Stomach (tissue), 9 donors: ENCODE measurements around the gene CAPN8. TPM values are rescaled to one million over a fixed set of nuclear protein-coding genes. Genes with fewer than 3 reads are reported as not detected.

Experiments
- DNase-seq, 2 donors: peaks; one replicate each; pipeline versions ENCODE4 v3.0.0 to v3.0.0-alpha.2; 2013 to 2019
- H3K27ac ChIP-seq, 5 donors: fragments of 200-600 bp in 4 of 5; sonication (generic) in 4 of 5; one replicate each; pipeline ENCODE4 v1.5.1; 2013 to 2019; ENCODE audit warnings: mild to moderate bottlenecking in 1 of 5, moderate library complexity in 1 of 5
- H3K27me3 ChIP-seq, 3 donors: fragments of 200-600 bp; sonication (generic); one replicate each; pipeline ENCODE4 v1.5.1; 2017 to 2019; ENCODE audit warnings: mixed run types in 1 of 3
- H3K36me3 ChIP-seq, 4 donors: fragments of 200-600 bp; sonication (generic); 1 replicate in 3 of 4; 2 replicates in 1 of 4; pipeline ENCODE4 v1.5.1; 2016 to 2019
- H3K4me1 ChIP-seq, 4 donors: fragments of 200-600 bp; sonication (generic); one replicate each; pipeline ENCODE4 v1.5.1; 2016 to 2019
- H3K4me3 ChIP-seq, 4 donors: fragments of 200-600 bp; sonication (generic) in 3 of 4; one replicate each; pipeline ENCODE4 v1.5.1; 2016 to 2019; ENCODE audit warnings: mild to moderate bottlenecking in 1 of 4
- H3K9me3 ChIP-seq, 4 donors: fragments of 200-600 bp; sonication (generic); one replicate each; pipeline ENCODE4 v1.5.1; 2016 to 2019
- CTCF ChIP-seq, 7 experiments: fragments of 450-650 bp in 4 of 7; fragments of 200-600 bp in 3 of 7; sonication (generic) in 3 of 7; IDR thresholded peaks; one replicate each; pipeline ENCODE4 v1.5.1; 2016 to 2019; ENCODE audit warnings: antibody characterized with exemption in 7 of 7, control low read depth in 2 of 7, mild to moderate bottlenecking in 1 of 7
- EP300 ChIP-seq: sonication (generic); formaldehyde crosslinking; IDR thresholded peaks from one replicate; pipeline ENCODE4 v1.6.1; 2017; ENCODE audit warnings: antibody characterized with exemption
- POLR2A ChIP-seq, 4 donors: fragments of 450-650 bp; IDR thresholded peaks; one replicate each; pipeline ENCODE4 v1.6.1; 2016; ENCODE audit warnings: antibody characterized with exemption in 4 of 4, control low read depth in 2 of 4, mild to moderate bottlenecking in 1 of 4, moderate library complexity in 1 of 4
- POLR2AphosphoS5 ChIP-seq, 3 donors: sonication (generic); formaldehyde crosslinking; IDR thresholded peaks; one replicate each; pipeline ENCODE4 v1.6.1; 2016; ENCODE audit warnings: antibody characterized with exemption in 3 of 3
- WGBS, 5 donors: extraction: QIAGEN DNeasy Blood & Tissue Kit in 3 of 5; methylation state at CpG; one replicate each; pipeline versions ENCODE4 v1.1.5 to v1.1.7; 2013 to 2018; 5-methylcytosine and 5-hydroxymethylcytosine counted together
- intact Hi-C: fragments of 100-400 bp; cut with DNase I; formaldehyde crosslinking; loops from one replicate; pipeline ENCODE4 v1.15.1; 2023; ENCODE audit warnings: low total_unique reads
- polyA plus RNA-seq, 3 donors: library from polyadenylated mRNA; stranded (reverse); fragments of 200-250 nt; gene quantifications; one replicate each; pipeline ENCODE4 v1.2.3, GENCODE V29; 2013
- total RNA-seq, 5 donors: library from RNA; depleted of rRNA; stranded (reverse); fragments of >200 nt; gene quantifications; one replicate each; pipeline versions ENCODE4 v1.1.0 to v1.2.3, GENCODE V29; 2014 to 2016
- donor health status: healthy with polysubstance abuse.
- donor health status: Bipolar disorder and iron deficiency.
- donor health status: healthy.

The CAPN8 gene
- total and polyA plus RNA-seq, 8 donors, result 28.3 to 581 (median 134) TPM

DNA sequence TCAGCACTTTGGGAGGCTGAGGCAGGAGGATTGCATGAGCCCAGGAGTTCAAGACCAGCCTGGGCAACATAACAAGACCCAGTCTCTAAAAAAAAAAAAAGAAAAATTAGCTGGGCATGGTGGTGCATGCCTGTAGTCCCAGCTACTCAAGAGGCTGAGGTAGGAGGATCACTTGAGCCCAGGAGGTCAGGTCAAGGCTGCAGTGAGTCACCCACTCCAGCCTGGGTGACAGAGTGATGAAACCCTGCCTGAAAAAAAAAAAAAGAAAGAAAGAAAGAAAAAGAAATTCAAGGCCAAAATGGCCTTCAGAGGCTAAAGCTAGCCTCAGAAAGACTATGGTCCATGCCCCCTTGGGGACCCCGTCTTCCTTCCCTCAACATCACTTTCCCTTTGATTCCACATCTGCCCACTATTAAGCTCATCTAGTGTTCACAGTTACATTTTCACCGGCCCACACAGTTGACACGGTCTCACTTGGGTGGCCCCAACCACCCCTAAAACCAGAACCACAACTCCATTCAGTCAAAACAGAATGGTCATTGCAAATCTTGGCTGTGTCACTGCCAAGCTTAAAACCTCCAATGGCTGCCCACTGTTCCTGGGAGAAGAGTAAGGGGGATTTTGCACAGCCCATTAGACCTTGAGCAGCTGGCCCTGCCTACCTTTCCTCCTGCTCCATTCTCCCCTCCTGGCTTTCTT is 2.1 kb upstream of the CAPN8 start:
- Histone ChIP-seq H3K4me1 (peaks cover 7 to 31% (median 13%) of the 10 kb centered on the region in 4 donors), H3K9me3 (no peaks in the 10 kb centered on the region), H3K27ac (no peak overlapping the region), H3K27me3 (no peaks in the 10 kb centered on the region), H3K4me3 (no peak overlapping the region), H3K36me3 (no peaks in the 10 kb centered on the region)
- TF ChIP-seq CTCF (IDR thresholded peaks at IDR 0.05) (no peak), POLR2AphosphoS5 (IDR thresholded peaks at IDR 0.05) (no peak), POLR2A (IDR thresholded peaks at IDR 0.05) (no peak), EP300 (no peak)
- WGBS, 5 donors, result 82 to 94% (median 91%) methylated on average over 3 of the region's 3 CpGs
- no peak for DNase-seq
- intact Hi-C loops, result no loop called here

DNA sequence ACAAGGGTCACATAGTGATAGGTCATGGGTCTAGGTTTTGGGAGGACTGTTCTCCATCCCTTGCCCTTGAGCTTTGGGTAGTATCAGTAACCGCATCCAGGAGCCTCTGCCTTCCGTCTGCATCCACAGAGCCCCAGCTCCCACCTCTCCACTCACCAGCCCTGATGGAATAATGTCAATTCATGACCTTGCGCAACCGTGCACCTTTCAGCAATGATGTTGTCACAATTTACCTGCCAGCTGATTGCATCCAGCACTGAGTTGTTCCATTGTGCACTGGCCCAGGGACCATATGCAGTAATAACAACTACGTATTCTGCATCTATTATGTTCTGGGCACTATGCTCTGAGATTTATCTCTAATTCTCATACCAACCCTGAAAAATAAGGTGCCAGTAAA is 1.4 kb downstream of the CAPN8 start:
- Histone ChIP-seq H3K4me1 (peaks cover 4 to 36% (median 13%) of the 10 kb centered on the region in 4 donors), H3K27me3 (no peaks in the 10 kb centered on the region), H3K36me3 (no peaks in the 10 kb centered on the region), H3K27ac (peak overlapping the region in 3 of 5 donors; percentile 69 to 82 (median 77)), H3K9me3 (no peaks in the 10 kb centered on the region), H3K4me3 (peak overlapping the region in 3 of 4 donors; percentile 37 to 44 (median 40))
- TF ChIP-seq POLR2AphosphoS5 (IDR thresholded peaks at IDR 0.05), result no peak
- no peak for TF ChIP-seq POLR2A (IDR thresholded peaks at IDR 0.05)
- TF ChIP-seq EP300, result no peak
- TF ChIP-seq CTCF (IDR thresholded peaks at IDR 0.05), result no peak
- WGBS, 5 donors, result 69 to 79% (median 76%) methylated on average over 5 of the region's 5 CpGs
- peak in 1 of 2 donors; percentile 35 for DNase-seq
- intact Hi-C loops, result no loop called here

DNA sequence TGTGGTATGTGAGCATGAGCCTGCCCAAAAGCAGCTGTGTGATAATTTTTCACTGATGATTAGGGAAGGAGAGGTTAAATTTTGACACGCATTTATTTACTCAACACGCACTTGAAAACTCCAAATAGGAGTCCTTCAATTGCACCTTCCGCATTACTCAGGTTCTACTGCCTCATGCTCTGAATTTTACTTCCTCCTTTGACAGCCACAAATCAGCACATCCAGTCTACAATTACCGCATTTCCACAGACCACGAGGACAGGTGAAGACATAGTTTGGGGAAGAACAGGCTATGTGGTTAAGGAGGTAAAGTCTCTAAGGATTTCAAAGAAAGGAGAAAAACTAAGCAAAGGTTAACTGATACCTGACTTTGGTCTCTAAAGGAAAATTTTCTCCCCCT is 2.6 kb downstream of the CAPN8 start:
- 27 to 47% (median 30%) methylated on average over 5 of the region's 5 CpGs for WGBS, 5 donors
- Histone ChIP-seq H3K27me3 (no peaks in the 10 kb centered on the region), H3K4me3 (peak overlapping the region in 3 of 4 donors; percentile 37 to 44 (median 40)), H3K27ac (peak overlapping the region in 4 of 5 donors; percentile 8 to 82 (median 58)), H3K9me3 (no peaks in the 10 kb centered on the region), H3K36me3 (no peaks in the 10 kb centered on the region), H3K4me1 (peaks cover 0 to 24% (median 11%) of the 10 kb centered on the region in 4 donors)
- intact Hi-C loops, result no loop called here
- DNase-seq, result peak in 1 of 2 donors; percentile 63
- TF ChIP-seq POLR2AphosphoS5 (IDR thresholded peaks at IDR 0.05) (peak in 1 of 3 donors; percentile 53), CTCF (IDR thresholded peaks at IDR 0.05) (no peak)

GRCh38 chr1:223659711-223660110 is 5.8 kb downstream of the CAPN8 start:
- H3K9me3 ChIP-seq, result no peaks in the 10 kb centered on the region
- no peak overlapping the region for H3K27ac ChIP-seq
- 89 to 98% (median 93%) methylated on average over 4 of the region's 4 CpGs for WGBS, 5 donors
- no peaks in the 10 kb centered on the region for H3K36me3 ChIP-seq
- DNase-seq, result no peak
- H3K27me3 ChIP-seq, result no peaks in the 10 kb centered on the region
- peaks cover 0 to 23% (median 2%) of the 10 kb centered on the region in 4 donors for H3K4me1 ChIP-seq
- no peak for TF ChIP-seq CTCF (IDR thresholded peaks at IDR 0.05)
- no peak for TF ChIP-seq POLR2A (IDR thresholded peaks at IDR 0.05)
- no peak for TF ChIP-seq POLR2AphosphoS5 (IDR thresholded peaks at IDR 0.05)
- no peak for TF ChIP-seq EP300
- H3K4me3 ChIP-seq, result no peak overlapping the region
- intact Hi-C loops, result no loop called here
